ENCODE data around the gene CNTN4. TPM values are rescaled to one million over a fixed set of nuclear protein-coding genes. Genes with fewer than 3 reads are reported as not detected.

The CNTN4 gene
- total RNA-seq, 1 donor = under 0.01 TPM

- Histone ChIP-seq H3K27me3 (ENCODE audit: insufficient read depth, low read length) (no peaks in the 10 kb centered on the region), H3K79me2 (ENCODE audit: insufficient read depth, low read length) (no peaks in the 10 kb centered on the region), H4K20me1 (ENCODE audit: insufficient read depth, low read length) (no peaks in the 10 kb centered on the region), H3K27ac (ENCODE audit: low read depth, low read length) (no peak overlapping the region), H3K4me1 (ENCODE audit: insufficient read depth, low read length) (no peaks in the 10 kb centered on the region), H3K9me3 (ENCODE audit: low read depth, low read length) (no peaks in the 10 kb centered on the region), H3K4me2 (ENCODE audit: insufficient read depth, low read length) (no peak overlapping the region), H3K36me3 (ENCODE audit: insufficient read depth, low read length) (no peaks in the 10 kb centered on the region), H3K4me3 (ENCODE audit: insufficient read depth, low read length) (no peak overlapping the region), H2AFZ (ENCODE audit: low read length) (no peak overlapping the region)
- no peak for TF ChIP-seq CTCF (IDR thresholded peaks at IDR 0.05; ENCODE audit: extremely low read depth, low read depth, low read length)
- no peak for DNase-seq (ENCODE audit: insufficient read length, low spot score, missing footprints)
Observed at GRCh38 chr3:2577571-2577970, 478.9 kb downstream of the CNTN4 start.

- no peaks in the 10 kb centered on the region for H3K4me1 ChIP-seq (ENCODE audit: insufficient read depth, low read length)
- H3K27ac ChIP-seq (ENCODE audit: low read depth, low read length) = no peak overlapping the region
- H3K4me3 ChIP-seq (ENCODE audit: insufficient read depth, low read length) = no peak overlapping the region
- no peak for TF ChIP-seq CTCF (IDR thresholded peaks at IDR 0.05; ENCODE audit: extremely low read depth, low read depth, low read length)
- no peaks in the 10 kb centered on the region for H3K79me2 ChIP-seq (ENCODE audit: insufficient read depth, low read length)
- H3K27me3 ChIP-seq (ENCODE audit: insufficient read depth, low read length) = no peaks in the 10 kb centered on the region
- no peaks in the 10 kb centered on the region for H3K36me3 ChIP-seq (ENCODE audit: insufficient read depth, low read length)
- no peak overlapping the region for H2AFZ ChIP-seq (ENCODE audit: low read length)
- H3K9me3 ChIP-seq (ENCODE audit: low read depth, low read length) = no peaks in the 10 kb centered on the region
- H3K4me2 ChIP-seq (ENCODE audit: insufficient read depth, low read length) = no peak overlapping the region
- DNase-seq (ENCODE audit: insufficient read length, low spot score, missing footprints) = no peak
- H4K20me1 ChIP-seq (ENCODE audit: insufficient read depth, low read length) = no peaks in the 10 kb centered on the region
Observed at GRCh38 chr3:2578560-2578959, 479.9 kb downstream of the CNTN4 start.

DNA sequence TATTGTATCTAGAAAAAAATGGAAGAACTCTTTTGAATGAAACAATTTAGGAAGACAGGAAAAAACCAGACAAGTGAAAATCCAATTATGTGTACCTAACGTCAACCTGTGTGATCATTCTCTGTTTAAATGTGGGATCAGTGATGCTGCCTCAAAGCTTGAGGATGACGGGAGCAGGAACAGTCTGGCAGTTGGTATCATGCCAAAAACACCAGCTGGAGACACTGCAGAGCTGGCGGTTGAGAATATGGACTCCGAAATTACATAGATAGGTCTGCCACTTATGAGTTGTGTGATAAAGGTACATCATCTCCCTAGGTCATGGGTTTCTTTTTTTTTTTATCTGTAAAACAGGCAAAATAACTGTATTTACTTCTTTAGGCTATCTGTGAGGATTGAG is 480.5 kb downstream of the CNTN4 start:
- no peak for TF ChIP-seq CTCF (IDR thresholded peaks at IDR 0.05; ENCODE audit: extremely low read depth, low read depth, low read length)
- no peak overlapping the region for H3K4me2 ChIP-seq (ENCODE audit: insufficient read depth, low read length)
- no peaks in the 10 kb centered on the region for H3K36me3 ChIP-seq (ENCODE audit: insufficient read depth, low read length)

DNA sequence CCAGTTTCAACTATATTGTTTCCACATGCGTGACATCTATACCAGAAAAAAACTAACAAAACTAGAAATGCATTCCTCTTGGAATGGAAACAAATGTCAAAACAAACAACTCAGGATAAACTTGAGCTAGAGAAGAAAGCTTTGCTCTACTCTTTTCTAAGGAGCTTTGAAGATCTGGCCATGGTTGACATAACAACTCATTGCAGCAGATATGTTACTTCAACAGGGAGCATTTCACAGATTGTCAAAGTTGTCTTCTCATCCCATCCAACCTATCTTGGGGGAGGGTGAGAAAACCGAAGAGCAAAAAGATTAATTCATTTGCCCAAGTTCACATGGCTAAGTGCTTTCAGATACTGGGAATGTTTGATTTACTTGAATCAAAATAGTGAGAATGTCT is 484.4 kb downstream of the CNTN4 start:
- H3K79me2 ChIP-seq (ENCODE audit: insufficient read depth, low read length) = no peaks in the 10 kb centered on the region
- H3K4me2 ChIP-seq (ENCODE audit: insufficient read depth, low read length) = no peak overlapping the region
- H3K27me3 ChIP-seq (ENCODE audit: insufficient read depth, low read length) = no peaks in the 10 kb centered on the region
- H2AFZ ChIP-seq (ENCODE audit: low read length) = no peak overlapping the region
- H3K36me3 ChIP-seq (ENCODE audit: insufficient read depth, low read length) = no peaks in the 10 kb centered on the region
- TF ChIP-seq CTCF (IDR thresholded peaks at IDR 0.05; ENCODE audit: extremely low read depth, low read depth, low read length) = no peak
- H3K9me3 ChIP-seq (ENCODE audit: low read depth, low read length) = no peaks in the 10 kb centered on the region
- H3K4me1 ChIP-seq (ENCODE audit: insufficient read depth, low read length) = no peaks in the 10 kb centered on the region
- no peak overlapping the region for H3K27ac ChIP-seq (ENCODE audit: low read depth, low read length)
- no peaks in the 10 kb centered on the region for H4K20me1 ChIP-seq (ENCODE audit: insufficient read depth, low read length)
- no peak for DNase-seq (ENCODE audit: insufficient read length, low spot score, missing footprints)
- no peak overlapping the region for H3K4me3 ChIP-seq (ENCODE audit: insufficient read depth, low read length)

More for the DNA sequence above, 480.5 kb downstream of the CNTN4 start:
- Histone ChIP-seq H3K4me3 (ENCODE audit: insufficient read depth, low read length) (no peak overlapping the region), H3K79me2 (ENCODE audit: insufficient read depth, low read length) (no peaks in the 10 kb centered on the region), H3K27ac (ENCODE audit: low read depth, low read length) (no peak overlapping the region), H2AFZ (ENCODE audit: low read length) (no peak overlapping the region), H3K9me3 (ENCODE audit: low read depth, low read length) (no peaks in the 10 kb centered on the region), H3K4me1 (ENCODE audit: insufficient read depth, low read length) (no peaks in the 10 kb centered on the region), H4K20me1 (ENCODE audit: insufficient read depth, low read length) (no peaks in the 10 kb centered on the region), H3K27me3 (ENCODE audit: insufficient read depth, low read length) (no peaks in the 10 kb centered on the region)
- no peak for DNase-seq (ENCODE audit: insufficient read length, low spot score, missing footprints)

Data from osteoblast (primary cell).